Cardiac septum (tissue), 1 donor: ENCODE measurements around the gene HBZ. TPM values are rescaled to one million over a fixed set of nuclear protein-coding genes. Genes with fewer than 3 reads are reported as not detected.
"Not testable (repeated sequence)": the region's sequence is repeated elsewhere in the genome, so short reads cannot be mapped to it uniquely, and the experiment has no call there.

Source experiments
- DNase-seq: peaks from one replicate; pipeline ENCODE4 v3.0.0-alpha.2; 2020; ENCODE audit warnings: low spot score
- intact Hi-C: fragments of 100-400 bp; cut with DNase I; formaldehyde crosslinking; loops from one replicate; pipeline ENCODE4 v1.14.0; 2022
- total RNA-seq: library from RNA; stranded (reverse); fragmentation: NEBNext Ultra II Directional; extraction: Animal tissue kit (Norgen Biotek cat#: 25700); gene quantifications from one replicate; pipeline ENCODE4 v1.2.1, GENCODE V29; 2021
- donor health status: DM: no; HTN: no; CAD: no.

HBZ gene
- total RNA-seq, 1 donor from 2014 or later = not detected

DNA sequence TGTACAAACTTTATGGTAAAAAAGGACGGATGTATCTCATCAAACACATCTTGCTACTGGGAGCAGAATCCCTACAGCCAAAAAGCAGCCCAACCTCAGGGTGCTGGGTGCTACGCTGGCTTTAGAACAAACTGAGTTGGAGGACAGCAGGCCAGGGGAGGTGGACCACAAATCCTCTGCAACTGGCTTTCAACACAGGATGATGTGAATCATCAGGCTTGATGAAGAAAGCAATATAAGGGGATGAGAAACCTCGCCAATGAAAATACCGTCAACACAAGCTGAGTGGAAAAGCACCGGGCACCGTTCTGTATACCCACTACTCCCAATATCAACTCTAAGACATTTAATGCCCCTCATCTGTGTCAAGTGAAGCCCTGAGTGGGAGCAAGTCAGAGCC lies 42.1 kb downstream of the HBZ start:
- DNase-seq = no peak
- intact Hi-C loops = no loop called here

DNA sequence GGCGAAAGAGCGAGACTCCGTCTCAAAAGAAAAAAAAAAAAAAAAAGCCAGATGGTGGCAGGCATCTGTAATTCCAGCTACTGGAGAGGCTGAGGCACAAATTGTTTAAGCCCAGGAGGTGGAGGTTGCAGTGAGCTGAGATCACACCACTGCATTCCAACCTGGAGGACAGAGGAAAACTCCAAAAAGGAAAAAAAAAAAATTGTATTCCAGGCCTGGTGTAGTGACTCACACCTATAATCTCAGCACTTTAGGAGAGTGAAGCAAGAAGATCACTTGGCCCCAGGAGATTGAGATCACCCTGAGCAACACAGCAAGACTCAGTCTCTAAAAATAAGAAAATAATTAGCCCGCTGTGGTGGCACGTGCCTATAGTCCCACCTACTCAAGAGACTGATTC lies 47.9 kb downstream of the HBZ start:
- intact Hi-C loops = no loop called here
- DNase-seq = no peak

DNA sequence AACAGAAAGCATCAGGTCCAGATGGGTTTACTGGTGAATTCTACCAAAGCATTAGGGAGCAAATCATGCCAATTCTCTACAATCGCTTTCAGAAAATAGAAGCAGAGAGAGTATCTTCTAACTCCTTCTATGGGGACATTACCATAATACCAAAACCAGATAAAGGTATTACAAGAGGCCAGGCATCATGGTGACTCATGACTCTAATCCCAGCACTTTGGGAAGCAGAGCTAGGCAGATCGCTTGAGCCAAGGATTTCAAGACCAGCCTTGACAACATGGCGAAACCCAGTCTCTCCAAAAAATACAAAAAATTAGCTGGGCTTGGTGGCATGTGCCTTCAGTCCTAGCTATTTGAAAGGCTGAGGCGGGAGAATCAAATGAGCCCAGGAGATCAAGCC lies 50.8 kb downstream of the HBZ start:
- intact Hi-C loops = no loop called here

DNA sequence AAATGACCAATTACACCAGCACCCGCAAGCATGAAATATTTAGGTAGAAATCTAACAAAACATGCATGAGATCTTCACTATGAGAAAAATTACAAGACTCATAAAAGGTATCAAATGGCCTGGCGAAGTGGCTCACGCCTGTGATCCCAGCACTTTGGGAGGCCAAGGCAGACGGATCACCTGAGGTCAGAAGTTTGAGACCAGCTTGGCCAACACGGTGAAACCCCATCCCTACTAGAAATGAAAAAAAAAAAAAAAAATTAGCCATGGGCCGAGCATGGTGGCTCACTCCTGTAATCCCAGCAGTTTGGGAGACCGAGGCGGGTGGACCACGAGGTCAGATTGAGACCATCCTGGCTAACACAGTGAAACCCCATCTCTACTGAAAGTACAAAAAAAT lies 51.6 kb downstream of the HBZ start:
- DNase-seq, intact Hi-C loops: not testable (repeated sequence)

More for the DNA sequence above, 50.8 kb downstream of the HBZ start:
- DNase-seq = no peak

Other genes starting within 250 kb of the HBZ start
- 9.2 TPM for gene POLR3K, start 99.0 kb upstream of the HBZ start, total RNA-seq
- 45.6 TPM for gene SNRNP25, start 98.8 kb upstream of the HBZ start, total RNA-seq
- gene RHBDF1, start 80.0 kb upstream of the HBZ start, total RNA-seq = 31.4 TPM
- 33.6 TPM for gene MPG, start 74.4 kb upstream of the HBZ start, total RNA-seq
- 24.0 TPM for gene NPRL3, start 14.0 kb upstream of the HBZ start, total RNA-seq
- gene HBM, start 13.3 kb downstream of the HBZ start, total RNA-seq = 1.2 TPM
- gene HBA2, start 20.2 kb downstream of the HBZ start, total RNA-seq = 487 TPM
- gene HBA1, start 24.0 kb downstream of the HBZ start, total RNA-seq = 780 TPM
- gene HBQ1, start 27.8 kb downstream of the HBZ start, total RNA-seq = not detected
- gene LUC7L, start 76.8 kb downstream of the HBZ start, total RNA-seq = 30.9 TPM
- 137 TPM for gene FAM234A, start 82.2 kb downstream of the HBZ start, total RNA-seq
- gene RGS11, start 123.3 kb downstream of the HBZ start, total RNA-seq = 31.4 TPM
- gene ARHGDIG, start 127.9 kb downstream of the HBZ start, total RNA-seq = 2.8 TPM
- gene PDIA2, start 130.5 kb downstream of the HBZ start, total RNA-seq = 0.81 TPM
- 13.5 TPM for gene AXIN1, start 200.1 kb downstream of the HBZ start, total RNA-seq
- 60.1 TPM for gene MRPL28, start 217.9 kb downstream of the HBZ start, total RNA-seq
- 42.8 TPM for gene PGAP6, start 229.3 kb downstream of the HBZ start, total RNA-seq
- gene NME4, start 244.6 kb downstream of the HBZ start, total RNA-seq = 65.0 TPM
- 11.6 TPM for gene DECR2, start 249.2 kb downstream of the HBZ start, total RNA-seq